Ovary (tissue), 9 donors: ENCODE measurements around the gene SWT1. TPM values are rescaled to one million over a fixed set of nuclear protein-coding genes. Genes with fewer than 3 reads are reported as not detected.

Experiments
- DNase-seq, 5 donors: peaks; one replicate each; pipeline ENCODE4 v3.0.0-alpha.2; 2019 to 2020
- H3K27ac ChIP-seq, 2 donors: fragments of 200-600 bp; one replicate each; pipeline versions ENCODE4 v1.5.1 to v1.8.0; 2019 to 2022
- H3K27me3 ChIP-seq: fragments of 200-600 bp; one replicate; pipeline ENCODE4 v1.8.0; 2022
- H3K36me3 ChIP-seq: fragments of 200-600 bp; sonication (generic); one replicate; pipeline ENCODE4 v1.5.1; 2019
- H3K4me1 ChIP-seq: one replicate; pipeline ENCODE4 v1.8.1; 2013; ENCODE audit warnings: mild to moderate bottlenecking, moderate library complexity; ENCODE audit not compliant: insufficient read depth
- H3K4me3 ChIP-seq: fragments of 200-600 bp; sonication (generic); one replicate; pipeline ENCODE4 v1.5.1; 2017
- H3K9me3 ChIP-seq, 2 donors: fragments of 200-600 bp in 1 of 2; sonication (generic) in 1 of 2; one replicate each; pipeline versions ENCODE4 v1.5.1 to v1.8.1; 2013 to 2019; ENCODE audit warnings: mild to moderate bottlenecking in 1 of 2, moderate library complexity in 1 of 2
- EP300 ChIP-seq: sonication (generic); formaldehyde crosslinking; IDR thresholded peaks from one replicate; pipeline ENCODE4 v1.6.1; 2017; ENCODE audit warnings: antibody characterized with exemption
- POLR2A ChIP-seq: fragments of 450-650 bp; IDR thresholded peaks from one replicate; pipeline ENCODE4 v1.6.1; 2017; ENCODE audit warnings: antibody characterized with exemption, mild to moderate bottlenecking, moderate library complexity
- WGBS, 3 donors: extraction: QIAGEN DNeasy Blood & Tissue Kit in 1 of 3; methylation state at CpG; one replicate each; pipeline versions ENCODE4 v1.1.5 to v1.1.7; 2013 to 2017; 5-methylcytosine and 5-hydroxymethylcytosine counted together
- intact Hi-C, 4 donors: fragments of 100-400 bp; cut with DNase I; formaldehyde crosslinking; loops; one replicate each; pipeline versions ENCODE4 v1.11.0 to v1.15.1; 2022 to 2023
- polyA plus RNA-seq, 2 donors: library from polyadenylated mRNA; stranded (reverse); fragments of 200-250 nt in 1 of 2; fragments of 350-450 nt in 1 of 2; fragmentation: Illumina TruSeq in 1 of 2; extraction: RNeasy Lipid Tissue Mini Kit (QIAGEN cat#74804) in 1 of 2; gene quantifications; one replicate each; pipeline ENCODE4 v1.2.3, GENCODE V29; 2013 to 2014
- total RNA-seq, 7 donors: library from RNA; depleted of rRNA in 2 of 7; stranded (reverse); fragments of >200 nt in 2 of 7; fragmentation: NEBNext Ultra II Directional in 3 of 7; extraction: Animal tissue kit (Norgen Biotek cat#: 25700) in 3 of 7; gene quantifications; one replicate each; pipeline versions ENCODE4 v1.1.0 to v1.2.4, GENCODE V29; 2016 to 2023
- TF ChIP-seq, protein P1 (sequence below), 3 donors: fragments of 450-650 bp in 2 of 3; fragments of 200-600 bp in 1 of 3; IDR thresholded peaks; one replicate each; pipeline versions ENCODE4 v1.5.1 to v1.8.0; 2016 to 2022; ENCODE audit warnings: antibody characterized with exemption in 3 of 3, mild to moderate bottlenecking in 1 of 3
- donor health status: DM: no; HTN: no; CAD: no; lungs with moderate emphysema.
- donor health status: DM: no; HTN: no; CAD: no.
- donor health status: Bipolar disorder and iron deficiency.
- donor health status: DM: yes; HTN: yes; CAD: no.
- donor health status: DM: no; HTN: no; CAD: no.
- donor health status: DM: yes; HTN: yes; CAD: no.

The SWT1 gene
- total and polyA plus RNA-seq, 9 donors: 3.3 to 16.6 (median 9.2) TPM

DNA sequence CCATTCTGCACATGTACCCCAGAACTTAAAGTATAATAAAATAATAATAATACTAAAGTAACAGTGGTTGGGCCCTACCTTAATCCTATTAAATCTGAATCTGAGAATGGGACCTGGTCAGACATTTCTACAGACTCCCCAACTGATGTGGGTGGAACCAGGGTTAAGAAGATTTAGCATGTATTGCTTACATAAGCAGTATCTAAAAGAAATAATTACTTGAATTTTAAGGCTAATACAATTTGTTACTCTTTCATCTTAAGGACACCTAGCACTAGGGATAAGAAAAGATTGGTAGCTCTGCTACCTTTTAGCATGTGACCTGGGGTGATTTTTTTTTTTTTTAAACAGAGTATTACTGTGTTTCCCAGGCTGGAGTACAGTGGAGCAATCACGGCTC lies 80.7 kb downstream of the SWT1 start:
- intact Hi-C loops: no loop called here
- TF ChIP-seq POLR2A (no peak), EP300 (no peak)
- TF ChIP-seq, protein P1, sequence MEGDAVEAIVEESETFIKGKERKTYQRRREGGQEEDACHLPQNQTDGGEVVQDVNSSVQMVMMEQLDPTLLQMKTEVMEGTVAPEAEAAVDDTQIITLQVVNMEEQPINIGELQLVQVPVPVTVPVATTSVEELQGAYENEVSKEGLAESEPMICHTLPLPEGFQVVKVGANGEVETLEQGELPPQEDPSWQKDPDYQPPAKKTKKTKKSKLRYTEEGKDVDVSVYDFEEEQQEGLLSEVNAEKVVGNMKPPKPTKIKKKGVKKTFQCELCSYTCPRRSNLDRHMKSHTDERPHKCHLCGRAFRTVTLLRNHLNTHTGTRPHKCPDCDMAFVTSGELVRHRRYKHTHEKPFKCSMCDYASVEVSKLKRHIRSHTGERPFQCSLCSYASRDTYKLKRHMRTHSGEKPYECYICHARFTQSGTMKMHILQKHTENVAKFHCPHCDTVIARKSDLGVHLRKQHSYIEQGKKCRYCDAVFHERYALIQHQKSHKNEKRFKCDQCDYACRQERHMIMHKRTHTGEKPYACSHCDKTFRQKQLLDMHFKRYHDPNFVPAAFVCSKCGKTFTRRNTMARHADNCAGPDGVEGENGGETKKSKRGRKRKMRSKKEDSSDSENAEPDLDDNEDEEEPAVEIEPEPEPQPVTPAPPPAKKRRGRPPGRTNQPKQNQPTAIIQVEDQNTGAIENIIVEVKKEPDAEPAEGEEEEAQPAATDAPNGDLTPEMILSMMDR (IDR thresholded peaks at IDR 0.05): no peak
- 100% methylated on average over 1 of the region's 1 CpG for WGBS, 3 donors
- no peak overlapping the region for H3K4me3 ChIP-seq
- no peaks in the 10 kb centered on the region for H3K27me3 ChIP-seq
- no peaks in the 10 kb centered on the region for H3K36me3 ChIP-seq
- no peaks in the 10 kb centered on the region for H3K4me1 ChIP-seq
- H3K9me3 ChIP-seq: no peaks in the 10 kb centered on the region
- no peak for DNase-seq
- H3K27ac ChIP-seq: no peak overlapping the region

- 54 to 81% (median 78%) methylated on average over 1 of the region's 1 CpG for WGBS, 3 donors
- Histone ChIP-seq H3K27ac (no peak overlapping the region), H3K4me1 (no peaks in the 10 kb centered on the region), H3K27me3 (no peaks in the 10 kb centered on the region), H3K4me3 (no peak overlapping the region), H3K9me3 (no peaks in the 10 kb centered on the region), H3K36me3 (no peaks in the 10 kb centered on the region)
- no peak for DNase-seq
- intact Hi-C loops: no loop called here
- TF ChIP-seq EP300 (no peak), POLR2A (no peak)
- TF ChIP-seq, protein P1 (IDR thresholded peaks at IDR 0.05): no peak
These were observed 81.5 kb downstream of the SWT1 start for GRCh38 chr1:185238447-185238846.

GRCh38 chr1:185239861-185240260 lies 82.9 kb downstream of the SWT1 start:
- H3K36me3 ChIP-seq: no peaks in the 10 kb centered on the region
- DNase-seq: no peak
- WGBS, 3 donors: 40 to 75% (median 46%) methylated on average over 1 of the region's 1 CpG
- H3K27ac ChIP-seq: no peak overlapping the region
- no peaks in the 10 kb centered on the region for H3K27me3 ChIP-seq
- H3K4me1 ChIP-seq: no peaks in the 10 kb centered on the region
- intact Hi-C loops: no loop called here
- TF ChIP-seq, protein P1 (IDR thresholded peaks at IDR 0.05): no peak
- TF ChIP-seq EP300: no peak
- no peak for TF ChIP-seq POLR2A
- no peak overlapping the region for H3K4me3 ChIP-seq
- H3K9me3 ChIP-seq: no peaks in the 10 kb centered on the region

DNA sequence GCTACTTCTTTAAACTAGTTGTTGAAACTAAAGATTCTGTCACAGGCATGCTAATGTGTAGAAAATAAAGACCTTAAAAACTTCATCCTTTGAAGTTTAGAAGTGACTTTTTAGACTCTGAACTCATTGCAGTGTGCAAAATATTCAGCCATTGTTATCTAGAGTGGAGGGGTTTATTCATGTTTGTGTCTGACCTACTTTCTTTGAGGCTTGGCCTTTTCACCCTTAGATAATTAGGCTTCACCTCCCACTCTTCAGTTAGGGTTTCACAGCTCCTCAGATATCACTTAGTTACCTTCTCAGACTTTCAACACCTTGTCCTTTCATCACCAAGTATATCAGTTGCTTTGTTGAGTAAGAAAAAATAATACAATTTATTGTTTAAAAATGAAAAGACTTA lies 84.2 kb downstream of the SWT1 start:
- DNase-seq: no peak
- intact Hi-C loops: no loop called here
- H3K27me3 ChIP-seq: no peaks in the 10 kb centered on the region
- H3K4me3 ChIP-seq: no peak overlapping the region
- no peak overlapping the region for H3K27ac ChIP-seq
- TF ChIP-seq POLR2A: no peak
- no peaks in the 10 kb centered on the region for H3K36me3 ChIP-seq
- no peaks in the 10 kb centered on the region for H3K9me3 ChIP-seq
- no peaks in the 10 kb centered on the region for H3K4me1 ChIP-seq

DNA sequence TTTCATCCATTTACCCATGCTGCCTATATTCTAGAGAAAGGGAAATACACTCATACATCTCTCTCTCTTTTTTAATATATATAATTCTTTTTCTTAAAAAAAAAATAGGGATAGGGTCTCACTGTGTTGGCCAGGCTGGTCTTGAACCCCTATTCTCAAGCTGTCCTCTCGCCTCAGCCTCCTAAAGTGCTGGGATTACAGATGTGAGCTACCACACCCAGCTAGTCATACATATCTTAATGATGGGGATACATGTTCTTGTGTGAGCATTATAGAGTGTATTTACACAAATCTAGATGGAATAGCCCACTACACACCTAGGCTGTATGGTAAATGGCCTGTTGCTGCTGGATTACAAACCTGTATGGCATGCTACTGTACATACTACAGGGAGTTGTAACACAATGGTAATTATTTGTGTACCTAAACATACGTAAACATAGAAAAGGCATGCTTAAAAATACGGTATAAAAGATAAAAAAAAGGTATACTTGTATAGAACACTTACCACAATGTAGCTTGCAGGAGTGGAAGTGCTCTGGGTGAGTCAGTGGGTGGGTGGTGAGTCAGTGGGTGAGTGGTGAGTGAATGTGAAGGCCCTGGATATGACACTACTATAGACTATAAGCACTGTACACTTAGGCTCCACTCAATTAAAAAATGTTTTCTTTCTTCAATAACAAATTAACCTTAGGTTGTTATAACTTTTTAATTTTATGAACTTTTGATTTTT lies 87.2 kb downstream of the SWT1 start:
- no peaks in the 10 kb centered on the region for H3K36me3 ChIP-seq
- H3K4me1 ChIP-seq: no peaks in the 10 kb centered on the region
- H3K27me3 ChIP-seq: no peaks in the 10 kb centered on the region
- no peak overlapping the region for H3K4me3 ChIP-seq
- 96 to 98% (median 96%) methylated on average over 3 of the region's 3 CpGs for WGBS, 3 donors
- TF ChIP-seq, protein P1 (IDR thresholded peaks at IDR 0.05): no peak
- TF ChIP-seq POLR2A (no peak), EP300 (no peak)
- H3K27ac ChIP-seq: no peak overlapping the region
- no peak for DNase-seq
- intact Hi-C loops: no loop called here
- H3K9me3 ChIP-seq: no peaks in the 10 kb centered on the region
